ENCODE results near the gene ACOT13.

GRCh38 chr6:24658573-24659560, 8.0 kb upstream of the ACOT13 start:
- TF ChIP-seq CTCF (IDR thresholded peaks at IDR 0.05; ENCODE audit: low read depth, low read length, poor library complexity, severe bottlenecking) (no peak), EZH2phosphoT487 (IDR thresholded peaks at IDR 0.05; ENCODE audit: borderline replicate concordance, low read length) (no peak)
